HEK293 (cell line): ENCODE measurements around the gene WAPL.

ENCODE experiments used
- ZNF830 ChIP-seq: fragments of 450-650 bp; IDR thresholded peaks from 2 replicates; pipeline ENCODE4 v1.5.0; 2018; ENCODE audit warnings: missing biosample characterization, missing genetic modification characterization, low read depth, mild to moderate bottlenecking, moderate library complexity
- TF ChIP-seq, protein P1 (sequence below): fragments of 450-650 bp; formaldehyde crosslinking; IDR thresholded peaks from 2 replicates; pipeline ENCODE4 v1.5.1; 2016; ENCODE audit warnings: missing biosample characterization, missing genetic modification characterization
- TF ChIP-seq, protein P2 (sequence below): fragments of 450-650 bp; formaldehyde crosslinking; IDR thresholded peaks from 2 replicates; pipeline ENCODE4 v1.5.1; 2016; ENCODE audit warnings: missing biosample characterization, missing genetic modification characterization

GRCh38 chr10:86439544-86439943, 82.0 kb downstream of the WAPL start:
- TF ChIP-seq, protein P1, sequence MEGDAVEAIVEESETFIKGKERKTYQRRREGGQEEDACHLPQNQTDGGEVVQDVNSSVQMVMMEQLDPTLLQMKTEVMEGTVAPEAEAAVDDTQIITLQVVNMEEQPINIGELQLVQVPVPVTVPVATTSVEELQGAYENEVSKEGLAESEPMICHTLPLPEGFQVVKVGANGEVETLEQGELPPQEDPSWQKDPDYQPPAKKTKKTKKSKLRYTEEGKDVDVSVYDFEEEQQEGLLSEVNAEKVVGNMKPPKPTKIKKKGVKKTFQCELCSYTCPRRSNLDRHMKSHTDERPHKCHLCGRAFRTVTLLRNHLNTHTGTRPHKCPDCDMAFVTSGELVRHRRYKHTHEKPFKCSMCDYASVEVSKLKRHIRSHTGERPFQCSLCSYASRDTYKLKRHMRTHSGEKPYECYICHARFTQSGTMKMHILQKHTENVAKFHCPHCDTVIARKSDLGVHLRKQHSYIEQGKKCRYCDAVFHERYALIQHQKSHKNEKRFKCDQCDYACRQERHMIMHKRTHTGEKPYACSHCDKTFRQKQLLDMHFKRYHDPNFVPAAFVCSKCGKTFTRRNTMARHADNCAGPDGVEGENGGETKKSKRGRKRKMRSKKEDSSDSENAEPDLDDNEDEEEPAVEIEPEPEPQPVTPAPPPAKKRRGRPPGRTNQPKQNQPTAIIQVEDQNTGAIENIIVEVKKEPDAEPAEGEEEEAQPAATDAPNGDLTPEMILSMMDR (tag by site-specific recombination) = no peak
- TF ChIP-seq, protein P2, sequence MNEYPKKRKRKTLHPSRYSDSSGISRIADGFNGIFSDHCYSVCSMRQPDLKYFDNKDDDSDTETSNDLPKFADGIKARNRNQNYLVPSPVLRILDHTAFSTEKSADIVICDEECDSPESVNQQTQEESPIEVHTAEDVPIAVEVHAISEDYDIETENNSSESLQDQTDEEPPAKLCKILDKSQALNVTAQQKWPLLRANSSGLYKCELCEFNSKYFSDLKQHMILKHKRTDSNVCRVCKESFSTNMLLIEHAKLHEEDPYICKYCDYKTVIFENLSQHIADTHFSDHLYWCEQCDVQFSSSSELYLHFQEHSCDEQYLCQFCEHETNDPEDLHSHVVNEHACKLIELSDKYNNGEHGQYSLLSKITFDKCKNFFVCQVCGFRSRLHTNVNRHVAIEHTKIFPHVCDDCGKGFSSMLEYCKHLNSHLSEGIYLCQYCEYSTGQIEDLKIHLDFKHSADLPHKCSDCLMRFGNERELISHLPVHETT (tag by site-specific recombination) = no peak
- TF ChIP-seq ZNF830 (tag by site-specific recombination) = no peak
